Retinal pigment epithelial cell (primary cell): ENCODE data around the gene TTC16.

Source experiments
- DNase-seq: peaks from one replicate; pipeline ENCODE4 v3.0.0-alpha.2; 2010; ENCODE audit warnings: low read depth
- H3K4me3 ChIP-seq: 2 replicates; pipeline ENCODE4 v1.5.1; 2011; ENCODE audit warnings: mild to moderate bottlenecking, low read length, control low read depth, moderate library complexity
- TF ChIP-seq, protein P1 (sequence below): conservative IDR thresholded peaks from 2 replicates; pipeline ENCODE4 v1.5.1; 2011; ENCODE audit warnings: low read depth, low read length, control low read depth, inconsistent platforms

The TTC16 gene

DNA sequence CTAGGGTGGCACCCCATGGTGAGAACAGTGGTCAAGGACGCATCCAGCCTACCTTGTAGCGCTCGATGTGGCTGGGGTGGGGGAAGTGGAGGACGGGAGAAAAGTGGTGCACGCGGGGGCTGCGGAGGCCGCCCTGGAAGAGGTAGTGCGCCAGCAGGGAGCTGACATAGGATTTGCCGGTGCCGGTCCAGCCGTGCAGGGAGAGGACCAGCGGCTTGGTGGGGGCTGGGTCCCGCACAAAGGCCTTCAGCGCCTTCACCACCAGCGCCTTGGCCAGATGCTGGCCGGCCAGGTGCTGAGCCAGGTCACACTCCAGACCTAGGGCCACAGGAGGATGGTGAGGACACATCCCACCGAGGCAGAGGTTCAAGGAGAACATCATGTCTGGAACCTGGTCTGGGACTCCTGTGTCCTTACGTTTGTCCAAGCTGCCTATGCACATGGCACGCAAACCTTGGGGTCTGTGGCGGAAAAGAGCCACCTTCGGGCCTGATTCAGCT, 18.4 kb downstream of the TTC16 start:
- peak overlapping the region; percentile 70 for H3K4me3 ChIP-seq
- no peak for DNase-seq

GRCh38 chr9:127734747-127735529, 19.1 kb downstream of the TTC16 start, which contains the start of gene TOR2A:
Gene TOR2A, minus strand, starts transcription at chr9:127735294. Its CDS starts 24 bp downstream, at chr9:127735270.
- peak; percentile 86 for DNase-seq
- peak within 1 kb of the TSS; percentile 70 for H3K4me3 ChIP-seq
- TF ChIP-seq, protein P1, sequence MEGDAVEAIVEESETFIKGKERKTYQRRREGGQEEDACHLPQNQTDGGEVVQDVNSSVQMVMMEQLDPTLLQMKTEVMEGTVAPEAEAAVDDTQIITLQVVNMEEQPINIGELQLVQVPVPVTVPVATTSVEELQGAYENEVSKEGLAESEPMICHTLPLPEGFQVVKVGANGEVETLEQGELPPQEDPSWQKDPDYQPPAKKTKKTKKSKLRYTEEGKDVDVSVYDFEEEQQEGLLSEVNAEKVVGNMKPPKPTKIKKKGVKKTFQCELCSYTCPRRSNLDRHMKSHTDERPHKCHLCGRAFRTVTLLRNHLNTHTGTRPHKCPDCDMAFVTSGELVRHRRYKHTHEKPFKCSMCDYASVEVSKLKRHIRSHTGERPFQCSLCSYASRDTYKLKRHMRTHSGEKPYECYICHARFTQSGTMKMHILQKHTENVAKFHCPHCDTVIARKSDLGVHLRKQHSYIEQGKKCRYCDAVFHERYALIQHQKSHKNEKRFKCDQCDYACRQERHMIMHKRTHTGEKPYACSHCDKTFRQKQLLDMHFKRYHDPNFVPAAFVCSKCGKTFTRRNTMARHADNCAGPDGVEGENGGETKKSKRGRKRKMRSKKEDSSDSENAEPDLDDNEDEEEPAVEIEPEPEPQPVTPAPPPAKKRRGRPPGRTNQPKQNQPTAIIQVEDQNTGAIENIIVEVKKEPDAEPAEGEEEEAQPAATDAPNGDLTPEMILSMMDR = peak; percentile 91

More for the DNA sequence above, 18.4 kb downstream of the TTC16 start:
- TF ChIP-seq, protein P1 = no peak

DNA sequence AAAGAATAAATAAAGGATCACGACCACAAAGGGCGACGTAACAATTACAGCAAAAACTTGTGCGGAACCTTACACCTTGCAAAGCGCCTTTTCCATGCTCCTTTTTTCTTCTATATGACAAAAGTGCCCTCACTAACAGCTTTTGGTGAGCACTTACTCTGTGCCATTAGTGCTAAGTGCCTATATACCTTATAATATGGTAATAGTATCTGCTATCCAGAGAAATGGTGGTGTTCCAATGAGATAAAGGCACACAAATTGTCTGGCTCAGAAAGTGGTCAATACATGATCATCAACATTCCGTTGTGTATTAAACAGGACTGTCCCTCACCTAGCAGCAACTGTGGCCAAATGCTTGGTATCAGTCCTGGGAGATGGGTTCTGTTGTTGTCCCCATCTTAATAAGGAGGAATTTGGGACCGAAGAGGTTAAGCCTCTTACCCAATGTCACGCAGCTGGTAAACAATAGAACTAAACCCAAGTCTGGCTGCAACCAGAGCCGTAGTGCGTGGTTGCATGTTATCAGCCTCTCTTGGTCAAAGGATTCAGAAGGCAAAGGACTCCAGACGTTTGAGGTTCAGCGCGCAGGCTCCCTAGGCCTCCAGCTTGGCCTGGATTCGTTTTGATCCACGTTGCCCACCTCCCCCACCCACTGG, 19.8 kb downstream of the TTC16 start:
- no peak for DNase-seq
- H3K4me3 ChIP-seq = no peak overlapping the region
- TF ChIP-seq, protein P1 = no peak

DNA sequence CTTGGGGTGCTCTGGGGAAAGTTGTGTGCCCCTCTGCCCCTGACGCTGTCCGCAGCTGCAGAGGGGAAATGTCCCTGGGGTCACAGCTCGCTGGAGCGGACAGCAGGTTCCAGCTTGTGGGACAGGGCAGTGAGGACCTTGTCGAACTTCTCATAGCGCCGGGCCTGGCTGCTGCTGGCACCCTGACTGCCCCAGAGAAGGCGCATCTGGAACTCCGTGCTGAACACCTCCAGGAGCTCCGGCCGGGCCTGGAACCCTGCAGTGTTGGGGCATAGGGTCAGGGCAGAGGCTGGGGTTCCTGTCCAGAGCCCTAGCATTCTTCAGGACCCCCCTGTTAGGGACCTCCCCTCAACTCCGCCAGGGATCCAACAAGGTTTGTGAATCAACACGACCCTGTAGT, 22.8 kb downstream of the TTC16 start:
- no peak for DNase-seq
- H3K4me3 ChIP-seq = no peak overlapping the region
- TF ChIP-seq, protein P1 = no peak

GRCh38 chr9:127739614-127740330, 23.9 kb downstream of the TTC16 start:
- no peak overlapping the region for H3K4me3 ChIP-seq
- TF ChIP-seq, protein P1 = no peak
- DNase-seq = no peak

GRCh38 chr9:127741831-127742434, 26.1 kb downstream of the TTC16 start:
- H3K4me3 ChIP-seq = peak overlapping the region; percentile 54
- TF ChIP-seq, protein P1 = no peak
- DNase-seq = peak; percentile 19
